K562 (cell line): ENCODE results near the gene FARSA. TPM values are rescaled to one million over a fixed set of nuclear protein-coding genes. Genes with fewer than 3 reads are reported as not detected.

Experiments used
- BCLAF1 ChIP-seq, 2 experiments: fragments of 450-650 bp in 1 of 2; IDR thresholded peaks; 2 replicates each; pipeline ENCODE4 v1.6.1; 2011 to 2017; ENCODE audit warnings: low read depth in 2 of 2, antibody characterized with exemption in 1 of 2, borderline replicate concordance in 1 of 2, low read length in 1 of 2, mild to moderate bottlenecking in 1 of 2, mixed read lengths in 1 of 2; ENCODE audit not compliant: control insufficient read depth in 1 of 2
- HLTF ChIP-seq: fragments of 450-650 bp; IDR thresholded peaks from 2 replicates; pipeline ENCODE4 v1.6.1; 2016
- ILF3 ChIP-seq: fragments of 450-650 bp; IDR thresholded peaks from 2 replicates; pipeline ENCODE4 v1.6.1; 2018; ENCODE audit warnings: antibody characterized with exemption, mild to moderate bottlenecking, moderate library complexity, borderline replicate concordance
- ILK ChIP-seq: fragments of 450-650 bp; IDR thresholded peaks from 2 replicates; pipeline ENCODE4 v1.6.1; 2016; ENCODE audit warnings: missing genetic modification characterization, low read depth, mild to moderate bottlenecking, missing compliant biosample characterization, moderate library complexity, borderline replicate concordance
- IRF2 ChIP-seq: sonication (generic); formaldehyde crosslinking; IDR thresholded peaks from 2 replicates; pipeline ENCODE4 v1.8.1; 2022; ENCODE audit warnings: mild to moderate bottlenecking, missing genetic modification reagents
- MXI1 ChIP-seq: IDR thresholded peaks from 2 replicates; pipeline ENCODE4 v1.6.1; 2011; ENCODE audit warnings: low read depth, mild to moderate bottlenecking, improper control_type of control experiment, low read length
- REST ChIP-seq, 2 experiments: fragments of 450-650 bp; formaldehyde crosslinking in 1 of 2; IDR thresholded peaks; 2 replicates each; pipeline versions ENCODE4 v1.4.0 to v1.6.1; 2014 to 2020; ENCODE audit warnings: mild to moderate bottlenecking in 2 of 2, borderline replicate concordance in 1 of 2, low read depth in 1 of 2
- USF1 ChIP-seq: sonication (generic); formaldehyde crosslinking; IDR thresholded peaks from 2 replicates; pipeline ENCODE4 v1.9.0; 2022; ENCODE audit warnings: mild to moderate bottlenecking, missing genetic modification reagents
- ZBTB17 ChIP-seq: fragments of 450-650 bp; formaldehyde crosslinking; IDR thresholded peaks from 2 replicates; pipeline ENCODE4 v1.4.0; 2020; ENCODE audit warnings: mild to moderate bottlenecking
- ZNF121 ChIP-seq: sonication (generic); formaldehyde crosslinking; conservative IDR thresholded peaks from 2 replicates; pipeline ENCODE4 v1.8.0; 2022; ENCODE audit warnings: missing genetic modification reagents
- polyA plus RNA-seq, 8 experiments: library from polyadenylated mRNA; depleted of rRNA in 4 of 8; stranded (reverse) in 5 of 8; unstranded in 3 of 8; fragments of >200 nt; fragmentation: Nextera tagmentation in 2 of 8; fragmentation: Illumina TruSeq in 1 of 8; extraction: Ambion mirVana in 2 of 8; extraction: Trizol in 1 of 8; gene quantifications; 2 replicates each; pipeline versions ENCODE4 v1.2.1 to v1.2.3, GENCODE V29; 2011 to 2014; ENCODE audit warnings: inconsistent platforms in 1 of 8, missing spikeins in 1 of 8
- total RNA-seq, 7 experiments: library from RNA; depleted of rRNA in 6 of 7; stranded (reverse); fragments of >200 nt in 6 of 7; fragmentation: Illumina TruSeq in 2 of 7; extraction: Trizol in 2 of 7; gene quantifications; 2 replicates each; pipeline versions ENCODE4 v1.2.1 to v1.2.3, GENCODE V29; 2011 to 2021; ENCODE audit warnings: low replicate concordance in 1 of 7

FARSA gene
- total and polyA plus RNA-seq, 9 of the 15 experiments (the other 6 are each of a cell fraction or from before 2014, with no cell fraction given): 25.2 to 237 (median 89.6) TPM

GRCh38 chr19:12884926-12885748, 48.4 kb downstream of the FARSA start (continued):
- TF ChIP-seq REST (IDR thresholded peaks at IDR 0.05; ENCODE audit: borderline replicate concordance) (peak; percentile 41; the same call in 1 of the 2 replicates), REST (CRISPR knock-in tag; IDR thresholded peaks at IDR 0.05; ENCODE audit: low read depth) (no peak), USF1 (CRISPR knock-in tag) (peak; percentile 68), HLTF (no peak), IRF2 (CRISPR knock-in tag) (no peak), BCLAF1 (IDR thresholded peaks at IDR 0.05; ENCODE audit: borderline replicate concordance in 1 of 2, control insufficient read depth in 1 of 2, low read depth in 2 of 2, low read length in 1 of 2) (0 out of 4 replicates have a peak, but pooled peaks of 1 of the 2 experiments have one; percentile 55), ILK (tag) (no peak), ZBTB17 (CRISPR knock-in tag) (peak; percentile 53; the same call in 1 of the 2 replicates), ILF3 (no peak), MXI1 (no peak), ZNF121 (CRISPR knock-in tag) (no peak)
